ENCODE results near the gene ZNF549. TPM values are rescaled to one million over a fixed set of nuclear protein-coding genes. Genes with fewer than 3 reads are reported as not detected.
"Not testable (repeated sequence)": the region's sequence is repeated elsewhere in the genome, so short reads cannot be mapped to it uniquely, and the experiment has no call there.

ZNF549 gene
- total RNA-seq, 1 experiment from 2014 or later, result 7.1 TPM

DNA sequence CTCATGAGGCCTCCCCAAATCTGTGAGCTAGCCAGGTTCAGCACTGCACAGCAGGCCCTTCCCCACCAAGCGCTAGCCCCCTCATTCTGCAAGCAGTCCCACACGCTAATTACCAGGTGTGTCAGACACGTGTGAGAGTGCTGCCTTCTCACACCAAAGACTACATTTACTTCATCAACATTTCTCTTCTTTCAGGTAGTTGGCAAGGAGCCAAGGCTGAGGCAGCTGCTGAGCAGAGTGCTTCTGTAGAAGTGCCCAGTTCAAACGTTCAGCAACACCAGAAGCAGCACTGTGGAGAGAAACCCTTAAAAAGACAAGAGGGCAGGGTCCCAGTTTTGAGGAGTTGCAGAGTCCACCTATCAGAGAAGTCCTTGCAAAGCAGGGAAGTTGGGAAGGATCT is 21.0 kb upstream of the ZNF549 start:
- TF ChIP-seq, protein P1, sequence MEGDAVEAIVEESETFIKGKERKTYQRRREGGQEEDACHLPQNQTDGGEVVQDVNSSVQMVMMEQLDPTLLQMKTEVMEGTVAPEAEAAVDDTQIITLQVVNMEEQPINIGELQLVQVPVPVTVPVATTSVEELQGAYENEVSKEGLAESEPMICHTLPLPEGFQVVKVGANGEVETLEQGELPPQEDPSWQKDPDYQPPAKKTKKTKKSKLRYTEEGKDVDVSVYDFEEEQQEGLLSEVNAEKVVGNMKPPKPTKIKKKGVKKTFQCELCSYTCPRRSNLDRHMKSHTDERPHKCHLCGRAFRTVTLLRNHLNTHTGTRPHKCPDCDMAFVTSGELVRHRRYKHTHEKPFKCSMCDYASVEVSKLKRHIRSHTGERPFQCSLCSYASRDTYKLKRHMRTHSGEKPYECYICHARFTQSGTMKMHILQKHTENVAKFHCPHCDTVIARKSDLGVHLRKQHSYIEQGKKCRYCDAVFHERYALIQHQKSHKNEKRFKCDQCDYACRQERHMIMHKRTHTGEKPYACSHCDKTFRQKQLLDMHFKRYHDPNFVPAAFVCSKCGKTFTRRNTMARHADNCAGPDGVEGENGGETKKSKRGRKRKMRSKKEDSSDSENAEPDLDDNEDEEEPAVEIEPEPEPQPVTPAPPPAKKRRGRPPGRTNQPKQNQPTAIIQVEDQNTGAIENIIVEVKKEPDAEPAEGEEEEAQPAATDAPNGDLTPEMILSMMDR (IDR thresholded peaks at IDR 0.05; ENCODE audit: unreplicated experiment), result no peak
- intact Hi-C loops (cut with micrococcal nuclease; ENCODE audit: unreplicated experiment), result no loop called here
- no TSS peak for BruUV-seq (replicated peaks)
- Mint-ChIP-seq H3K4me3 (ENCODE audit: low read depth, unreplicated experiment) (no peak overlapping the region), H3K4me1 (ENCODE audit: low read depth, unreplicated experiment) (no peaks in the 10 kb centered on the region), H3K27me3 (ENCODE audit: unreplicated experiment) (no peaks in the 10 kb centered on the region), H3K36me3 (ENCODE audit: insufficient read depth, unreplicated experiment) (peaks cover 52% of the 10 kb centered on the region), H3K27ac (ENCODE audit: unreplicated experiment) (peak overlapping the region; percentile 17), H3K9me3 (ENCODE audit: low read depth, unreplicated experiment) (peaks cover 30% of the 10 kb centered on the region)
- CTCF ChIA-PET, result no interaction called here
- DNase-seq, result no peak

DNA sequence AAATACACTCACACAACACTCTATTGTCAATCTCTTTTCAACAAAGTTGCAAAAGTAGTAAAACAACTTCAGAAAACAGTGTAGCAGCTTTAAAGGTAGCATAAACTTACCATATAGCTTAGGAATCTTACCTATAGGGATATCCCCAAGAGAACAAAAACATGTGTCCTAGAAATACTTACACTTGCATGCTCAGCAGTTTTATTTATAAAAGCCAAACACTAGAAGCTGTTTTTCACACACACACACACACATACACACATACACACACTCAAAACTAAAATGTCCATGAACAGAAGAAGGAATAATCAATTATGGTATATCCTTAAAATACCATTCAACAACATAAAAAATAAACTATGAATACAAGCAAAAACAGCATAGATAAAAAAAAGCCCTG is 15.7 kb upstream of the ZNF549 start:
- intact Hi-C loops (cut with micrococcal nuclease; ENCODE audit: unreplicated experiment), result no loop called here
- H3K27ac Mint-ChIP-seq (ENCODE audit: unreplicated experiment), result no peak overlapping the region
- no TSS peak for BruUV-seq (replicated peaks)
- H3K9me3 Mint-ChIP-seq (ENCODE audit: low read depth, unreplicated experiment), result peaks cover 21% of the 10 kb centered on the region
- TF ChIP-seq, protein P1 (IDR thresholded peaks at IDR 0.05; ENCODE audit: unreplicated experiment), result no peak
- no peak overlapping the region for H3K4me3 Mint-ChIP-seq (ENCODE audit: low read depth, unreplicated experiment)
- H3K36me3 Mint-ChIP-seq (ENCODE audit: insufficient read depth, unreplicated experiment), result peaks cover 23% of the 10 kb centered on the region
- no peaks in the 10 kb centered on the region for H3K27me3 Mint-ChIP-seq (ENCODE audit: unreplicated experiment)
- CTCF ChIA-PET, result no interaction called here
- H3K4me1 Mint-ChIP-seq (ENCODE audit: low read depth, unreplicated experiment), result no peaks in the 10 kb centered on the region
- DNase-seq, result no peak

DNA sequence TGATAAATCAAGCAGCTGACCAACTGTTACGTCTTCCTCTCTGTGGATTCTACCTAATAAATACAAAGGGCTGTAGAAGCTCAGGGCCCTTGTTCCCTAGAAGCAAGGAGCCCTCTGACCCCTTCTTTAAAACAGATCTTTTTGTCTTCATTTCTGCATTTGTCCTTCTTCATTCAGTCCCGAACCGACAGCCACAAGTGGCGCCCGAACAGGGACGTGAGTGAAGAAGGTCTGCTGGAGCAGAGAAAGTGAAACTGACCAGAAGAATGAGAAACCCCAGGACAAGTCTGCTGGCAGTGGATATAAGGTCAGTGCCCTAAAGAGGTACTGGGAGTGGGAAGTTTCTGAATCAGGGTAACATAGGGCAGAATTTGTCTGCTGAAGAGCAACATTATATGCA is 14.3 kb upstream of the ZNF549 start:
- TF ChIP-seq, protein P1 (IDR thresholded peaks at IDR 0.05; ENCODE audit: unreplicated experiment), result no peak
- CTCF ChIA-PET, result no interaction called here
- Mint-ChIP-seq H3K27ac (ENCODE audit: unreplicated experiment) (no peak overlapping the region), H3K4me3 (ENCODE audit: low read depth, unreplicated experiment) (no peak overlapping the region), H3K36me3 (ENCODE audit: insufficient read depth, unreplicated experiment) (peaks cover 10% of the 10 kb centered on the region), H3K9me3 (ENCODE audit: low read depth, unreplicated experiment) (peaks cover 21% of the 10 kb centered on the region), H3K4me1 (ENCODE audit: low read depth, unreplicated experiment) (no peaks in the 10 kb centered on the region), H3K27me3 (ENCODE audit: unreplicated experiment) (no peaks in the 10 kb centered on the region)
- peak; percentile 22 for DNase-seq
- intact Hi-C loops (cut with micrococcal nuclease; ENCODE audit: unreplicated experiment), result no loop called here
- BruUV-seq (replicated peaks), result no TSS peak

DNA sequence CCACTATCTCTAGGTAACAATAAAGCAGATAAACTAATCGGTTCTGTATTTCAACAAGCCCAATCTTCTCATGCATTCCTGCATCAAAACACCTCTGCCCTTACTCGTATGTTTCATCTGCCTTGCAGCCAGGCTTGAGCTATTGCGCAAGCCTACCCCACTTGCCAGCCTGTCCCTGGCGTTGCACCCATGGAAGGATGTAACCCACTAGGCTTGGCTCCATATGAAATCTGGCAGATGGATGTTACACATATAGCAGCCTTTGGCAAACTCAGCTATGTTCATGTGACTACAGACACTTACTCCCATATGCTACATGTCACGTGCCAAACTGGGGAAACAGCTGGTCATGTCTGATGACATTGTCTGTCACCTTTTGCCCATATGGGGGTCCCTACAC is 11.9 kb upstream of the ZNF549 start:
- intact Hi-C loops (cut with micrococcal nuclease; ENCODE audit: unreplicated experiment), result no loop called here
- Mint-ChIP-seq H3K4me3 (ENCODE audit: low read depth, unreplicated experiment) (no peak overlapping the region), H3K27ac (ENCODE audit: unreplicated experiment) (no peak overlapping the region), H3K9me3 (ENCODE audit: low read depth, unreplicated experiment) (peaks cover 16% of the 10 kb centered on the region), H3K27me3 (ENCODE audit: unreplicated experiment) (no peaks in the 10 kb centered on the region), H3K36me3 (ENCODE audit: insufficient read depth, unreplicated experiment) (no peaks in the 10 kb centered on the region), H3K4me1 (ENCODE audit: low read depth, unreplicated experiment) (no peaks in the 10 kb centered on the region)
- DNase-seq, result no peak
- no TSS peak for BruUV-seq (replicated peaks)
- CTCF ChIA-PET, result no interaction called here
- TF ChIP-seq, protein P1 (IDR thresholded peaks at IDR 0.05; ENCODE audit: unreplicated experiment), result no peak

DNA sequence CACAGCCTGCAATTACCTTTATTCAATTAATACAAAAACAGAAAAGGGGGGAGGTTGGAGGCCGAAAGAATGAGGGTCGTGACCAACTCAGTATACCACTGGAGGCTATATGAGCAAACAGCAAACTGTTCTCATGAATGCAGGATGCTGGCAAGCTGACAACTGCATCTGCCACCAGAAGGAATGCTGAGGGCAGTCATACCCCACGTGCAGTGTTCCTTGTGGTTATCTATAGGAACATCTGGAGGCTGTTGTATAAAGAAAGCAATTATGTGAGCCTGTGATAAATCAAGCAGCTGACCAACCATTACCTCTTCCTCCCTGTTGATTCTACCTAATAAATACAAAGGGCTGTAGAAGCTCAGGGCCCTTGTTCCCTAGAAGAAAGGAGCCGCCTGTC is 9.1 kb upstream of the ZNF549 start:
- H3K27ac Mint-ChIP-seq (ENCODE audit: unreplicated experiment); intact Hi-C loops (cut with micrococcal nuclease; ENCODE audit: unreplicated experiment); BruUV-seq (replicated peaks); DNase-seq; H3K4me3 Mint-ChIP-seq (ENCODE audit: low read depth, unreplicated experiment); H3K4me1 Mint-ChIP-seq (ENCODE audit: low read depth, unreplicated experiment); H3K36me3 Mint-ChIP-seq (ENCODE audit: insufficient read depth, unreplicated experiment); H3K27me3 Mint-ChIP-seq (ENCODE audit: unreplicated experiment); CTCF ChIA-PET: not testable (repeated sequence)
- peaks cover 17% of the 10 kb centered on the region for H3K9me3 Mint-ChIP-seq (ENCODE audit: low read depth, unreplicated experiment)

Data from Calu3 (cell line).